SK-MEL-5 (cell line): Measurements from ENCODE around the gene MEAF6. TPM values are rescaled to one million over a fixed set of nuclear protein-coding genes. Genes with fewer than 3 reads are reported as not detected.
A peak's percentile ranks its signal among the peaks of the same experiment; 100 is the strongest.
"Not testable (repeated sequence)": the region's sequence is repeated elsewhere in the genome, so short reads cannot be mapped to it uniquely, and the experiment has no call there.

Experiments used
- DNase-seq: peaks from one replicate; pipeline ENCODE4 v3.0.0-alpha.2; 2016; ENCODE audit warnings: low read depth, low spot score
- in situ Hi-C: cut with HindIII; loops from 2 replicates; pipeline ENCODE4 v1.10.0; 2016; ENCODE audit warnings: low sequenced_read_pairs, high pct_unique_total_duplicates, low pct_unique_long_range_greater_than_20kb
- total RNA-seq: library from RNA; depleted of rRNA; stranded (reverse); fragments of >200 nt; shearing (Covaris generic); gene quantifications from 2 replicates; pipeline ENCODE4 v1.2.3, GENCODE V29; 2014

Gene MEAF6
- total RNA-seq, 1 experiment from 2014 or later, result 71.3 TPM

DNA sequence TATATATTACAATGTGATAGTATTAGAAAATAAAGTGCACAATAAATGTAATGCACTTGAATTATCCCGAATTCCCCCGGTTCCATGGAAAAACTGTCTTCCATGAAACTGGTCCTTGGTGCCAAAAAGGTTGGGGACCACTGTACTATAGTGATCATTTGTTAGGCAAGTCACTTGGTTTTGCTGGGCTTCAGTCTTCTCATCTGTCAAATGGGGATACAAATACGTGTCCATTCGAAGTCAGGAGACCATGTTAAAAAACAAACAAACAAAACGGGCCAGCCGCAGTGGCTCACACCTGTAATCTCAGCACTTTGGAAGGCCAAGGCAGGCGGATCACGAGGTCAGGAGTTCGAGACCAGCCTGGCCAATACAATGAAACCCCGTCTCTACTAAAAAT lies 24.6 kb upstream of the MEAF6 start:
- DNase-seq, in situ Hi-C loops: not testable (repeated sequence)

DNA sequence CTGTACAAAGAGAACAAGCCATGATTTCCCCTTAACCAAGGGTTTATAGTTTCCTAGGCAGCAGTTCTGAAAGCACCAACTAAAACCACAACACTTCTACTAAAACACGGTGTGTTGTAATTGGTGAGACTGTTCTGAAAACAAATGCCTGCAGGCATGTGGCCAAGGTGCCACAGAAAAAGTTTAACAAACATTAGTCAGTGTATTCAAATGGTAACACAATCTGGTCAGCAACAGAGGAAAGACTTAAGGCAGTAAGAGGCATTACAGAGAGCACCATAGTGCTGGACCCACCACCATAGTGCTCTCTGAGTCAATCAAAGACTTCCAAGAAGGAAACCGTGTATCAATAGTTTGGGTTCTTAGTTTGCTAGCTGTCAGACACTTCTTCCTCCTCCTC lies 22.8 kb upstream of the MEAF6 start:
- in situ Hi-C loops, result no loop called here
- no peak for DNase-seq

DNA sequence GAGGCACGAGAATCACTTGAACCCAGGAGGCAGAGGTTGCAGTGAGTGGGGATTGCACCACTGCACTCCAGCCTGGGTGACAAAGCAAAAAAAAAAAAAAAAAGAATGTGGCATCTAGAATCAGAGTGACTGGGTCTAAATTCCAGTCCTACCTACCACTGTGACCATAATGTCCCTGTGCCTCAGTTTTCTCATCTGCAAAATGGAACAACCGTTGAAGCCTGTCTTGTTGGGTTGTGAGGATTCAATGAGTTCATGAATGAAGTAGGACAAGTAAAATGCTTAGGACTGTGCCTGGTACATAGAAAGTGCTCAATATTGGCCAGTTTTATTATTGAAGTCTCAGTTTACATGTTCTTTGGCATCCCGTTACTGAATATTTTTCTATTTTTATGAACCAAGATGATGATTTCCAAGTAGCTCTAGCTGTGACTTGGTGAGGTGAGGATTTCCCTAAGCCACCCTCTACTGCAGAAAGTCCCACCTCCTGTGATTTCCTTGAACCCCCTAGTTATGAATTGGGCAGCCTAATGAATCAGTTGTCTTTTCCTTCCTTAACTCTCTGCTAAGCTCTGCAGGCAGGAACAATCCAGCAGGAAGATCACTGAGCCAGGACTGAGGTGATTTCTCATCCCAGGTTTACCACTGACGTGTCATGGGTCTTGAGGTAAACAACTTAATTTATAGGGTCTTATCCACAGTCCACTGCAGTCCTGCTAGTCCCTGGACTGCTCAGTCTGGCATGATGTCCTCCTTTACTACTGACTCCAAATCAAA lies 18.9 kb upstream of the MEAF6 start:
- in situ Hi-C loops, result no loop called here
- DNase-seq, result no peak

DNA sequence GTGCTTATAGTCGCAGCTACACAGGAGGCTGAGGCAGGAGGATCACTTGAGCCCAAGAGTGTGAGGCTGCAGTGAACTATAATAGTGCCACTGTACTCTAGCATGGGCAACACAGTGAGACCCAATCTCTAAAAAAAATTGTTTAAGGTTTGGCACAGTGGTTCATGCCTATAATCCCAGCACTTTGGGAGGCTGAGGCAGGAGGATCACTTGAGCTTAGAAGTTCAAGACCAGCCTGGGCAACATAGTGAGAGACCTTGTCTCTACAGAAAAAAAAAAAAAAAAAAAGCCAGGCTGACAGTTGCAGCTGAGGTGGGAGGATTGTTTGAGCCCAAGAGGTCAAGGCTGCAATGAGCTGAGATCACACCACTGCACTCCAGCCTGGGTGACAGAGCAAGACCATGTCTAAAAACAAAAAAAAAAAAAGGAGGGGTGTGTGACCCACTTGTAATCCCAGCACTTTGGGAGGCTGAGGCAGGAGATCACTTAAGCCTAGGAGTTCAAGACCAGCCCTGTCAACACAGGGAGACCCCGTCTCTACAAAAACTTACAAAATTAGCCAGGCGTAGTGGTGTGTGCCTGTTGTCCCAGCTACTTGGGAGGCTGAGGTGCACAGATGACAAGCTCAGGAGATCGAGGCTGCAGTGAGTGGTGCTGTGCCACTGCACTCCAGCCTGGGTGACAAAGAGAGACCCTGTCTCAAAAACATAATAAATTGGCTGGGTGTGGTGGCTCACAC lies 18.0 kb upstream of the MEAF6 start:
- in situ Hi-C loops, DNase-seq: not testable (repeated sequence)

DNA sequence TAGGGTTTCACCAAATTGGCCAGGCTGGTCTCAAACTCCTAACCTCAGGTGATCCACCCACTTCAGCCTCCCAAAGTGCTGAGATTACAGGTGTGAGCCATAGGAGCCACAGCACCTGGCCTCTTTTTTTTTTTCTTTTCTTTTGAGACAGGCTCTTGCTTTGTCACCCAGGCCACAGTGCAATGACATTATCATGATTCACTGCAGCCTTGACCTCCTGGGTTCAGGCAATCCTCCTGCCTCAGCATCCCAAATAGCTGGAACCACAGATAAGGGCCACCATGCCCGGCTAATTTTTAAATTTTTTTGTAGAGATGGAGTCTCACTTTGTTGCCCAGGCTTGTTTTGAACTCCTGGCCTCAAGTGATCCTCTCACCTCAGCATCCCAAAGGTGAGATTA lies 15.3 kb upstream of the MEAF6 start:
- DNase-seq, in situ Hi-C loops: not testable (repeated sequence)

DNA sequence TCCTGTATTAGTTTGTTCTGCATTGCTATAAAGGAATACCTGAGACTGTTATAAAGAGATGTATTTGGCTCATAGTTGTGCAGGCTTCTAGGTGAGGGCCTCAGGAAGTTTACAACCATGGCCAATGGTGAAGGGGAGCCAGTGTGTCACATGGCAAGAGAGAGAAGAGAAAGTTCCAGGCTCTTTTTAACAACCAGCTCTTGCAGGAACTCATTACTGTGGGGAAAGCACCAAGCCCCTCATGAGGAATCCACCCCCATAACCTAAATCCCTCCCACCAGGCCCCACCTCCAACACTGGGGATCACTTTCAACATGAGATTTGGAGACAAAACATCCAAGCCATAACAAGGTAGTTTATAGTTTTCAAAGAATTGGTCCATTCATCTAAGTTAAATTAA lies 5.0 kb upstream of the MEAF6 start:
- in situ Hi-C loops, result no loop called here
- no peak for DNase-seq

DNA sequence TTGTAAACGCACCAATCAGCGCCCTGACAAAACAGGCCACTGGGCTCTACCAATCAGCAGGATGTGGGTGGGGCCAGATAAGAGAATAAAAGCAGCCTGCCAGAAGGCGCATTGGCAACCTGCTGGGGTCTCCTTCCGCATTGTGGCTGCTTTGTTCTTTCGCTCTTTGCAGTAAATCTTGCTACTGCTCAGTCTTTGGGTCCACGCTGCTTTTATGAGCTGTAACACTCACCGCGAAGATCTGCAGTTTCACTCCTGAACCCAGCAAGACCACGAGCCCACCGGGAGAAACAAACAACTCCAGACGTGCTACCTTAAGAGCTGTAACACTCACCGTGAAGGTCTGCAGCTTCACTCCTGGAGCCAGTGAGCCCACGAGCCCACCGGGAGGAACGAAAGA lies 4.4 kb upstream of the MEAF6 start:
- DNase-seq, in situ Hi-C loops: not testable (repeated sequence)

DNA sequence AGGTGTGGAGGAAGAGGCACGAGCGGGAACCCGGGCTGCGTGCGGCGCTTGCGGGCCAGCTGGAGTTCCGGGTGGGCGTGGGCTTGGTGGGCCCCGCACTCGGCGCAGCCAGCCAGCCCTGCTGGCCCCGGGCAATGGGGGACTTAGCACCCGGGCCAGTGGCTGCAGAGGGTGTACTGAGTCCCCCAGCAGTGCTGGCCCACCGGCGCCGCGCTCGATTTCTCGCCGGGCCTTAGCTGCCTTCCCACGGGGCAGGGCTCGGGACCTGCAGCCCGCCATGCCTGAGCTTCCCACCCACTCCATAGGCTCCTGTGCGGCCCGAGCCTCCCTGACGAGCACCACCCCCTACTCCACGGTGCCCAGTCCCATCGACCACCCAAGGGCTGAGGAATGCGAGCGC lies 3.7 kb upstream of the MEAF6 start:
- in situ Hi-C loops, result not testable (repeated sequence)

DNA sequence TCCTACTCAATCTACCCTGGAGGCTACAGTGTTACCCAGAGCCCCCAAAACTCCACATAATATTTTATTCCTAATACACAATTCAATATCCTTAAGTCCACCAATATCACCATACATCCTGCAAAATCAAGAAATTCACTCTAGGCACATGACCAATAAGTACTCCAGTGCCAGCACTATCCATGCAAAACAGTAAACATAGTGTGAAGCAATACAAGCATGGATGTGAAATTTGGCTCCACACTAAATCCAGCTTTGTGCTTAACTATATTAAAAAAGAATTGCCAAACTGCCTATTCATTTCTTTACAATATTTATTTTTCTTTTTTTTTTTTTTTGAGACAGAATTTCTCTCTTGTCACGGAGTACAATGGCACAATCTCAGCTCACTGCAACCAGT lies 3.0 kb upstream of the MEAF6 start:
- DNase-seq, result no peak
- in situ Hi-C loops, result no loop called here

More for the DNA sequence above, 3.7 kb upstream of the MEAF6 start:
- DNase-seq, result not testable (repeated sequence)

DNA sequence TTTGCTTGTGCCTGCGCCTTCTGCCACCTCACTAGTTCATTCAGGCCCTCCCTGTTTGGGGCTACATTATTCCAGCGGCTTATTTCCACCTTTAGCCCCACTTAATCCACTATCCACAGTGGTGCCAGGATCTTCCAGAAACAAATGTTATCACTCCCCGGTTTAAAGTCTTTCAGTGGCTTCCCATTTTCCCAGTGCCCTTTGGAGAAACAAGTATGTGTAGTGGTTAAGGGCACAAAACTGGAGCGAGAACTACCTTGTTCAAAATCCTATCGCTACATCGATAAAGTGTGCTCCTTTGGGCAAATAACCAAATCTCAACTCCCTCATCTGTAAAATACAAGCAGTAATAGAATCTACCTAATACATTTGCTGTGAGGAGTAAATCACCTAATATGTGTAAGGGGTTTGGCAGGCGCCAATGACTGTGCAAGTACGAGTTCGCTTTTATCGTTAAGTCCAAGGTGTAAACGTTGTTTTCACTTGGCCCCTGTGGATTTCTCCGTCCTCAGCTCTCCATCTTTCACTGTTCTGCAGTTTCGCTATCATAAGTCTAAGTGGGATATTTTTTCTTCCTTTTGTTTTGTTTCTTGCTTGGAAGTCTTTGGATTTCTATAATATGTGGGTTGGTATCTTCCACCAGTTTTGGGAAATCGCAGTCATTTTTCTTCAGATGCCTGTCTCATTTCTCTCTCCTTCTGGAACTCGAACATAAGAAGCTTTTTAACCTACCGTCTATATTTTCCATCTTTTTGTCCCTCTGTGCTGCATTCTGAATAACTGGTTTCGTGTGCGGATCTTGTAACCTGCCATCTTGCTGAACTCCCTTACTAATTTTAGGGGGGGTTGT lies 844 bp upstream of the MEAF6 start:
- DNase-seq, result no peak
- in situ Hi-C loops, result no loop called here

DNA sequence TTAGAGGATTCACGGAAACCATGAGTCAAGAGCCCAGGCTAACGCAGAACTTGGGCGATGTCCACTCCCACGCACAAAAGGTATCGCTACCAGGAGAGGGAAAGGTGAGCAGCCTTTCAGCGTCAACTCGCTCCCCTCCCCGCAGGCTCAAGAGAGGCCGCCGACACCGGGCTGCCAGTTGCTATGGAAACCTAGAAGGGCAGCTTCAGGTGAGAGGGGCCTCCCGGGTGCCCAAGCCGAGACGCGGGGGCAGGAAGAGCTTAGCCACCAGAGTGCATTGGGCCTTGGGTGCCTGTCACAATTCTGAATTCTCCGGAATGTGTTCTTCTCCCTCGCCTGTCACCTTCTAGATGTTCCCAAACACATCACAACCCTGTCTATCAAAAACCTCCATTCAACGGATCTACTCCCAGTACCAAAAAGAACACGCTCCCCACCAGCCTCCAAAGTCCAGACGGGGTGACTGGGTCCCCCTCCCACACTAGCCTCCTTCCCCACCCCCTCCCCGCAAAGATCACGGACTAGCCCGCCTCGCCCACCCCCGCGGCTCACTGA lies 694 bp downstream of the MEAF6 start:
- in situ Hi-C loops, result no loop called here
- no peak for DNase-seq

DNA sequence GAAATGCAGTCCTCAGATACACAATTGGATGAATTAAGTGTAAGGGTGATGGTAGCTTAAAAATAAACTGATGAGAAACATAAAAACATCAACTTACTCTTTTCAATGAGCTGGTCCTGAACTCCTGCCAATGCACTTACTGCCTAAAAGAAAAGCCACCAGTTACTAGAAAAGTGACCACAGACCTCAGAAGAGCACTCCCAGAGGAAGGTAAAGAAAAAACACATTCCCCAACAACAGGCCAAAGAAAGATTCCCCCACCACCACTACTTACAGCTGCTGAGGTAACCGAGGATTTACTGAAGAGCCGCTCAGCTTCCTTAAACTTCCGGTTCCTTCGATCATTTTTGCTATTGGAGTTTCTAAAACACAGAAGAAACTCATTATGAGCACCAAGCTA lies 5.4 kb downstream of the MEAF6 start:
- peak; percentile 47 for DNase-seq
- in situ Hi-C loops, result no loop called here

DNA sequence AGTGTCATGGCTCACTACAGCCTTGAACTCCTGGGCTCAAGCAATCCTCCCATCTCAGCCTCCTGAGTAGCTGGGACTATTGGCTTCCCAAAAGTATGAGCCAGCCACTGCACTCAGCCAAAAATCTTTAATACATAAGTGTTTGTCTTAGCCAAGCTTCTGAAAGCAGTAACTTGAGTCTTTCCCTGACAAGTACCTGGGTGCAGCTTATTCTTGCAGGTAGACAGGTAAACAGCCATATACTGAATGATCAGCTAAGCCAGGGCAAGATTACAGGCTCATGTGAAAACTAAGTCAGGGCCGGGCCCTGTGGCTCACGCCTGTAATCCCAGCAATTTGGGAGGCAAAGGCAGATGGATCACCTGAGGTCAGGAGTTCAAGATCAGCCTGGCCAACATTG lies 7.8 kb downstream of the MEAF6 start:
- DNase-seq, result no peak
- in situ Hi-C loops, result no loop called here

DNA sequence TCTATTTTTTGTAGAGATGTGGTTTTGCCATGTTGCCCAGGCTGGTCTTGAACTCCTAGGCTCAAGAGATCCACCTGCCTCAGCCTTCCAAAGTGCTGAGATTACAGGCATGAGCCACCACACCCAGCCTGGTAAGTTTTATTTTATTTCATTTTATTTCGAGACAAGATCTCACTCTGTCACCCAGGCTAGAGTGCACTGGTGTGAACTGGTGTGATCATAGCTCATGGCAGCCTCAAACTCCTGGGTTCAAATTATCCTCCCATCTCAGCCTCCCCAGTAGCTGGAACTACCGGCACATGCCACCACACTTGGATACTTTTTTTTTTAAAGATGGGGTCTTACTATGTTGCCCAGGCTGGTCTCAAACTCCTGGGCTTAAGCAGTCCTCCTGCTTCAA lies 11.8 kb downstream of the MEAF6 start:
- DNase-seq, in situ Hi-C loops: not testable (repeated sequence)

DNA sequence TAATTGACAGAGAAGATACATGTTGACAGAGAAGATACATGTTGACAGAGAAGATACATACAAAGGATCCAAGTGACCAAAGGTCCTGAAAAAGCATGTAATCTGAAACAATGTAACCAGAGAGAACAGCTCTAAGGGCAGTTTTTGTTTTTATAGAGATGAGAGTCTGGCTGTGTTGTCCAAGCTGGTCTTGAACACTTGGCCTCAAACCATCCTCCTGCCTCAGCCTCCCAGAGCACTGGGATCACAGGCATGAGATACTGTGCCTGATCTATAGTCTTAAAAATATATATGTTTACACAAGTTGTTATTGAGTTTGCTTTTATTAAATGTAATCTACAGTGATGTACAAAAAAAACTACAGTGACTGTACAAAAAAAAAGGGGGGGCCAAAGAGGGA lies 12.5 kb downstream of the MEAF6 start:
- DNase-seq, result no peak
- in situ Hi-C loops, result no loop called here

DNA sequence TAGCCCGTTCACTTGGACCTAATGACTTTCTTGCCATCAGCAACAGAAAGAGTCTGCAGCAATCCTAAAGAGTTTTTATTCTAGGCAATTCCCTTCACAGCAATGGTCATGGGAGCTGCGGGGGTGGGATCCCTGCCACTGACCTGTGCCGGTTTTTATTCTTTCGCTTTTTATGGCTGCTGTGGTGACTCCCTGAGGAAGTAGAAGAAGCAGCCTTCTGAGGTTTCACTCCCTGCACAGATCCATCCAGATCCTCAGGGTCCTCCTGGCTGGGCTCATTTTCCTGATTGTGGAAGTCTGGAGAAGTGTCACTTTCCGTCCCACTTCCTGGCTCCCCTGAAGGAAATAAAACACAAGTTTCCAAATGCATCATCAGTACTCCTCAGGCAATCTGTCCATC lies 12.9 kb downstream of the MEAF6 start:
- in situ Hi-C loops, result no loop called here
- no peak for DNase-seq

DNA sequence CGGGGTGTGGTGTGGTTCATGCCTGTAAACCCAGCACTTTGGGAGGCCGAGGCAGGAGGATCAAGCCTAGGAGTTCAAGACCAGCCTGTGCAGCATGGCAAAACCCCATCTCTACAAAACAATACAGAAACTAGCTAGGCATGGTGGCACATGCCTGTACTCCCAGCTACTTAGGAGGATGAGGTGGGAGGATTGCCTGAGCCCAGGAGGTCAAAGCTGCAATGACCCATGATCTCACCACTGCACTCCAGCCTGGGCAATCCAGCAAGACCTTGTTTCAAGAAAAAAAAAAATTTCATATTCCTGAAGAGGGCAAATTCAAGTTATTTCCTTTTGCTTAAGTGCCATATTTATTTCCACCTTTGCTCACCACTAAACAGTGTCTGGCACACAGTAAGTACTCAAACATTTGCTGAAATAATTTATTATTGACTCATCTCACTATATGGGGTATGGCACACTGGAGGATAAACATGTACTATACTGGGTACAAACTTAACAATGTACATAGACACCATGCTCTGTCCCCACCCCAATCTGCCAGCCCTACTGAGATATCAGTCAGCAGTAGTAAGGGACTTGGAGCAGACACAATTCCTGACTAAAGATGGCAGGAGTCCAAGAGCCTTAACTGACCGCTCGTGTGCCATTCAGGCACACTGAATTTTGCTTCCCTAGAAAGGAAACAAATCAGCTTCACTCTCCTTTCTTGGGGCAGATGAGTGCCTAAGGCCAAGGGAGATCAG lies 15.5 kb downstream of the MEAF6 start:
- in situ Hi-C loops, result no loop called here
- no peak for DNase-seq
